ENCODE data around the gene GPC5.

DNA sequence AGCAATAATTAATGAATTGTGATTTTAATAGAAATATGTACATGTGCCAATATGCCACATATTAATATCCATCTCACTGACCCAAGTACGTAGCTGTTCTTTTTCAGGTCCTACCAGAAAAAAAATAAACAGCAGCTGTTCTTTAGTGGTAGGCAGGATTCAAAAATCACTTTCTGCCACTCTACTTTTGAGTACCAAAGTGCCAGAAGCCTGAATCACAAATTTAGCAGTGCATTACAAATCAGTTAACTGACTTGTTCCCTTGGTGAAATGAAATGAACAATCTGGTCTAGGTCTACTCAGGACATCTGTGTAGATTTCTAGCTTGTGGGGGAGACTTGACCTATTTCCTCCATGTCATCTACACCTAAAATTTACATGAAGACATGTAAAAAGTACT is 1052.6 kb downstream of the GPC5 start:
- TF ChIP-seq, protein P1, sequence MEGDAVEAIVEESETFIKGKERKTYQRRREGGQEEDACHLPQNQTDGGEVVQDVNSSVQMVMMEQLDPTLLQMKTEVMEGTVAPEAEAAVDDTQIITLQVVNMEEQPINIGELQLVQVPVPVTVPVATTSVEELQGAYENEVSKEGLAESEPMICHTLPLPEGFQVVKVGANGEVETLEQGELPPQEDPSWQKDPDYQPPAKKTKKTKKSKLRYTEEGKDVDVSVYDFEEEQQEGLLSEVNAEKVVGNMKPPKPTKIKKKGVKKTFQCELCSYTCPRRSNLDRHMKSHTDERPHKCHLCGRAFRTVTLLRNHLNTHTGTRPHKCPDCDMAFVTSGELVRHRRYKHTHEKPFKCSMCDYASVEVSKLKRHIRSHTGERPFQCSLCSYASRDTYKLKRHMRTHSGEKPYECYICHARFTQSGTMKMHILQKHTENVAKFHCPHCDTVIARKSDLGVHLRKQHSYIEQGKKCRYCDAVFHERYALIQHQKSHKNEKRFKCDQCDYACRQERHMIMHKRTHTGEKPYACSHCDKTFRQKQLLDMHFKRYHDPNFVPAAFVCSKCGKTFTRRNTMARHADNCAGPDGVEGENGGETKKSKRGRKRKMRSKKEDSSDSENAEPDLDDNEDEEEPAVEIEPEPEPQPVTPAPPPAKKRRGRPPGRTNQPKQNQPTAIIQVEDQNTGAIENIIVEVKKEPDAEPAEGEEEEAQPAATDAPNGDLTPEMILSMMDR (IDR thresholded peaks at IDR 0.05 in 8 of 11, conservative IDR thresholded peaks at IDR 0.05 in 3 of 11), result no peak
- no peak for TF ChIP-seq POLR2A (IDR thresholded peaks at IDR 0.05)

All from spleen (tissue), 7 donors.